Sigmoid colon (tissue), 4 donors: ENCODE measurements around the gene UTP11.

Source experiments
- POLR2A ChIP-seq, 2 donors: fragments of 450-650 bp; IDR thresholded peaks; one replicate each; pipeline ENCODE4 v1.6.1; 2016; ENCODE audit warnings: antibody characterized with exemption in 2 of 2, mild to moderate bottlenecking in 2 of 2, moderate library complexity in 2 of 2
- POLR2AphosphoS5 ChIP-seq, 4 donors: sonication (generic); formaldehyde crosslinking; IDR thresholded peaks; one replicate each; pipeline ENCODE4 v1.6.1; 2017; ENCODE audit warnings: antibody characterized with exemption in 4 of 4
- TF ChIP-seq, protein P1 (sequence below), 4 experiments: fragments of 450-650 bp in 3 of 4; fragments of 200-600 bp in 1 of 4; IDR thresholded peaks; one replicate each; pipeline ENCODE4 v1.5.1; 2016 to 2019; ENCODE audit warnings: antibody characterized with exemption in 4 of 4, mild to moderate bottlenecking in 3 of 4, moderate library complexity in 2 of 4

DNA sequence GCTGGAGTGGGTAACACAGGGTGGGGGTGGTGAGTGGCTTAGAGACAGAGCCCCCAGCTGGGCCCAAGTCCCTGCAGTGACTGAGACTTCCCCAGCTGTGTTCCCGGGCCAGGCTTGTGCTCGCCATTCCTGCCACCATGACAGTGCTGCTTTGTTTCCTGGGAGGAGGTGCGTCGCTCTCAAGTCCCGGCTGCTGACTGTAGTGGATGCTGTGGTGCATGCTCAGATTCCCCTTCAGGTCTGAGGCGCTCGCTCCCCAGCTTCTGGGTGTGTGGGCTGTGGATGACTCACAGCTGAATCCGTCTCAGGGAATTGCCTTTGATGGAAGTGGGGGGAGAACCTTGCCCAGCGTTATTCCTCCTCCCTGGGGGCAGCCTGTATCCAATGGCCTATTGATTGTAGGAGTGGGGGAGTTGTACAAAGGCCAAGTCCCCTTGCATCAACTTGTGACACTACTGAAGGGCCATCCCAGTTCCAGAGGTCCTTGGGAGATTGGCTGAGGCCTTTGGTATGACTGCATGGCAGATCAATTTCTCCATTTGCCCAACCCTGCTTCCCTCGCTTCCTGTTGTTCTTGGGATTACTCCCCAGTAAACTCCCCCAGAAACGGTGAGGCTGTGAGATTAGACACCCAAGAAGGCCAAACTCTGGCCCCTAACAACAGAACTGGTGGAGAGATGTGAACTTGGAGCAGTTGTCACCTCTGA lies 51.8 kb downstream of the UTP11 start:
- TF ChIP-seq, protein P1, sequence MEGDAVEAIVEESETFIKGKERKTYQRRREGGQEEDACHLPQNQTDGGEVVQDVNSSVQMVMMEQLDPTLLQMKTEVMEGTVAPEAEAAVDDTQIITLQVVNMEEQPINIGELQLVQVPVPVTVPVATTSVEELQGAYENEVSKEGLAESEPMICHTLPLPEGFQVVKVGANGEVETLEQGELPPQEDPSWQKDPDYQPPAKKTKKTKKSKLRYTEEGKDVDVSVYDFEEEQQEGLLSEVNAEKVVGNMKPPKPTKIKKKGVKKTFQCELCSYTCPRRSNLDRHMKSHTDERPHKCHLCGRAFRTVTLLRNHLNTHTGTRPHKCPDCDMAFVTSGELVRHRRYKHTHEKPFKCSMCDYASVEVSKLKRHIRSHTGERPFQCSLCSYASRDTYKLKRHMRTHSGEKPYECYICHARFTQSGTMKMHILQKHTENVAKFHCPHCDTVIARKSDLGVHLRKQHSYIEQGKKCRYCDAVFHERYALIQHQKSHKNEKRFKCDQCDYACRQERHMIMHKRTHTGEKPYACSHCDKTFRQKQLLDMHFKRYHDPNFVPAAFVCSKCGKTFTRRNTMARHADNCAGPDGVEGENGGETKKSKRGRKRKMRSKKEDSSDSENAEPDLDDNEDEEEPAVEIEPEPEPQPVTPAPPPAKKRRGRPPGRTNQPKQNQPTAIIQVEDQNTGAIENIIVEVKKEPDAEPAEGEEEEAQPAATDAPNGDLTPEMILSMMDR (IDR thresholded peaks at IDR 0.05) = no peak
- no peak for TF ChIP-seq POLR2A (IDR thresholded peaks at IDR 0.05)
- no peak for TF ChIP-seq POLR2AphosphoS5 (IDR thresholded peaks at IDR 0.05)
